GM18526 (cell line): Measurements from ENCODE around the gene FIGN.

Experiments used
- POLR2A ChIP-seq: IDR thresholded peaks from 3 replicates; pipeline ENCODE4 v1.6.1; 2011; ENCODE audit not compliant: insufficient read length; ENCODE audit errors: extremely low read depth

The FIGN gene

GRCh38 chr2:163755366-163755765 lies 19.6 kb upstream of the FIGN start:
- no peak for TF ChIP-seq POLR2A

- no peak for TF ChIP-seq POLR2A
Observed at GRCh38 chr2:163753726-163754125, 17.9 kb upstream of the FIGN start.

GRCh38 chr2:163752267-163752666 lies 16.5 kb upstream of the FIGN start:
- TF ChIP-seq POLR2A: no peak

- no peak for TF ChIP-seq POLR2A
Observed at GRCh38 chr2:163751696-163752095, 15.9 kb upstream of the FIGN start.

GRCh38 chr2:163748420-163748819 lies 12.6 kb upstream of the FIGN start:
- no peak for TF ChIP-seq POLR2A

- TF ChIP-seq POLR2A: no peak
Observed at GRCh38 chr2:163741435-163741834, 5.6 kb upstream of the FIGN start.

GRCh38 chr2:163737563-163737962 lies 1.8 kb upstream of the FIGN start:
- TF ChIP-seq POLR2A: no peak

GRCh38 chr2:163737190-163737439 lies 1.3 kb upstream of the FIGN start:
- no peak for TF ChIP-seq POLR2A

- no peak for TF ChIP-seq POLR2A
Observed at GRCh38 chr2:163736433-163737189, 803 bp upstream of the FIGN start.

- TF ChIP-seq POLR2A: no peak
Observed at GRCh38 chr2:163734881-163735684, 725 bp downstream of the FIGN start.

GRCh38 chr2:163734401-163734800 lies 1.4 kb downstream of the FIGN start:
- no peak for TF ChIP-seq POLR2A

GRCh38 chr2:163733956-163734355 lies 1.9 kb downstream of the FIGN start:
- TF ChIP-seq POLR2A: no peak

GRCh38 chr2:163733301-163733938 lies 2.4 kb downstream of the FIGN start:
- TF ChIP-seq POLR2A: no peak

- TF ChIP-seq POLR2A: no peak
Observed at GRCh38 chr2:163732727-163733126, 3.1 kb downstream of the FIGN start.

- no peak for TF ChIP-seq POLR2A
Observed at GRCh38 chr2:163731735-163732134, 4.1 kb downstream of the FIGN start.

GRCh38 chr2:163730556-163730955 lies 5.3 kb downstream of the FIGN start:
- no peak for TF ChIP-seq POLR2A
